HK-2 (cell line): ENCODE measurements around the gene PRELID3B.
"Not testable (repeated sequence)": the region's sequence is repeated elsewhere in the genome, so short reads cannot be mapped to it uniquely, and the experiment has no call there.

Experiments
- DNase-seq: peaks from one replicate; pipeline ENCODE4 v3.0.0-alpha.2; 2018; ENCODE audit not compliant: unreplicated experiment

PRELID3B gene

GRCh38 chr20:59025511-59025910 is 17.1 kb downstream of the PRELID3B start:
- DNase-seq = no peak

GRCh38 chr20:59025086-59025485 is 17.5 kb downstream of the PRELID3B start:
- no peak for DNase-seq

GRCh38 chr20:59024111-59024530 is 18.5 kb downstream of the PRELID3B start:
- no peak for DNase-seq

- no peak for DNase-seq
Observed at GRCh38 chr20:59023616-59024015, 19.0 kb downstream of the PRELID3B start.

- DNase-seq = no peak
Observed at GRCh38 chr20:59022754-59023153, 19.8 kb downstream of the PRELID3B start.

GRCh38 chr20:59020938-59021551 is 21.5 kb downstream of the PRELID3B start:
- no peak for DNase-seq

- no peak for DNase-seq
Observed at GRCh38 chr20:59019217-59019616, 23.4 kb downstream of the PRELID3B start, which contains the start of gene TUBB1. TUBB1 (plus strand) TSS chr20:59019429; CDS start chr20:59019523, 94 bp downstream.

GRCh38 chr20:59018817-59019216 is 23.8 kb downstream of the PRELID3B start:
- DNase-seq = no peak

GRCh38 chr20:59017493-59018231 is 24.9 kb downstream of the PRELID3B start:
- DNase-seq = no peak

- no peak for DNase-seq
Observed at GRCh38 chr20:59016795-59017492, 25.6 kb downstream of the PRELID3B start.

GRCh38 chr20:59015812-59016711 is 26.5 kb downstream of the PRELID3B start:
- no peak for DNase-seq

GRCh38 chr20:59015411-59015810 is 27.2 kb downstream of the PRELID3B start:
- DNase-seq = no peak

GRCh38 chr20:59014680-59015389 is 27.8 kb downstream of the PRELID3B start:
- DNase-seq = no peak

GRCh38 chr20:59013959-59014608 is 28.5 kb downstream of the PRELID3B start:
- no peak for DNase-seq

- DNase-seq = no peak
Observed at GRCh38 chr20:59013031-59013951, 29.3 kb downstream of the PRELID3B start.

- DNase-seq = not testable (repeated sequence)
Observed at GRCh38 chr20:59011874-59012157, 30.8 kb downstream of the PRELID3B start.

GRCh38 chr20:59010995-59011873 is 31.4 kb downstream of the PRELID3B start:
- peak; percentile 90 for DNase-seq

- DNase-seq = peak; percentile 74
Observed at GRCh38 chr20:59010321-59010994, 32.1 kb downstream of the PRELID3B start.
